IMR-90 (cell line): Measurements from ENCODE around the gene RAI1. TPM values are rescaled to one million over a fixed set of nuclear protein-coding genes. Genes with fewer than 3 reads are reported as not detected.

Experiments
- ATAC-seq: fragments of 200-7000 bp; cut with Tn5 transposase; 2 replicates; pipeline ENCODE4 v1.9.1; 2020; ENCODE audit warnings: low read depth, mild to moderate bottlenecking, moderate library complexity
- BruUV-seq: library from RNA; stranded (reverse); fragments of 400-500 nt; replicated peaks from 2 replicates; lab custom pipeline; 2021; lab: Mats Ljungman, UMichigan
- CTCF ChIA-PET: fragments of 300-600 bp; formaldehyde crosslinking; extraction: SDS; loops from one replicate; lab custom pipeline; 2021; ENCODE audit warnings: antibody characterized with exemption; lab: Yijun Ruan, JAX
- POLR2A ChIA-PET: fragments of 300-600 bp; sonication (Branson Sonifier 250); formaldehyde crosslinking; loops from one replicate; lab custom pipeline; 2022; ENCODE audit warnings: antibody characterized with exemption; ENCODE audit not compliant: unreplicated experiment; lab: Charles Lee
- DNase-seq: peaks from one replicate; pipeline ENCODE4 v3.0.0; 2013
- H2AFZ ChIP-seq: replicated peaks from 2 replicates; pipeline ENCODE3; 2013; ENCODE audit warnings: low read length, mild to moderate bottlenecking; ENCODE audit not compliant: poor library complexity
- H2AK5ac ChIP-seq: 2 replicates; pipeline ENCODE4 v1.6.1; 2013; ENCODE audit warnings: low read depth, low read length, inconsistent platforms
- H2AK9ac ChIP-seq: replicated peaks from 2 replicates; pipeline ENCODE3; 2013; ENCODE audit warnings: mild to moderate bottlenecking, low read depth, low read length, moderate library complexity; ENCODE audit not compliant: poor library complexity
- H2BK120ac ChIP-seq: 2 replicates; pipeline ENCODE4 v1.6.1; 2013; ENCODE audit warnings: low read depth, low read length, inconsistent platforms
- H2BK15ac ChIP-seq: 3 replicates; pipeline ENCODE4 v1.6.1; 2013; ENCODE audit warnings: low read depth, low read length, inconsistent platforms
- H2BK20ac ChIP-seq: 2 replicates; pipeline ENCODE4 v1.6.1; 2013; ENCODE audit warnings: low read depth, mild to moderate bottlenecking, inconsistent platforms, low read length, moderate library complexity
- H2BK5ac ChIP-seq: 2 replicates; pipeline ENCODE4 v1.6.1; 2013; ENCODE audit warnings: mild to moderate bottlenecking, low read depth, low read length, inconsistent platforms; ENCODE audit not compliant: poor library complexity, severe bottlenecking
- H3K14ac ChIP-seq: replicated peaks from 2 replicates; pipeline ENCODE4 v1.6.1; 2013; ENCODE audit warnings: low read depth, low read length, inconsistent platforms
- H3K18ac ChIP-seq: 2 replicates; pipeline ENCODE4 v1.6.1; 2013; ENCODE audit warnings: low read depth, low read length, control low read depth
- H3K23ac ChIP-seq: 2 replicates; pipeline ENCODE4 v1.6.1; 2013; ENCODE audit warnings: low read depth, low read length, inconsistent platforms
- H3K27ac ChIP-seq: 2 replicates; pipeline ENCODE4 v1.5.1; 2013; ENCODE audit warnings: mild to moderate bottlenecking, control low read depth, low read length; ENCODE audit not compliant: insufficient read depth
- H3K27me3 ChIP-seq: 2 replicates; pipeline ENCODE4 v1.6.1; 2013; ENCODE audit warnings: low read length; ENCODE audit not compliant: control insufficient read depth, insufficient read depth
- H3K36me3 ChIP-seq: 2 replicates; pipeline ENCODE4 v1.6.1; 2013; ENCODE audit warnings: low read length, mixed read lengths; ENCODE audit not compliant: control insufficient read depth, insufficient read depth
- H3K4ac ChIP-seq: 2 replicates; pipeline ENCODE4 v1.6.1; 2013; ENCODE audit warnings: low read depth, low read length, inconsistent platforms
- H3K4me1 ChIP-seq: 2 replicates; pipeline ENCODE4 v1.6.1; 2013; ENCODE audit warnings: low read length, mixed read lengths; ENCODE audit not compliant: control insufficient read depth, insufficient read depth
- H3K4me2 ChIP-seq: 2 replicates; pipeline ENCODE4 v1.6.1; 2013; ENCODE audit warnings: low read depth, mild to moderate bottlenecking, control low read depth, low read length, moderate library complexity
- H3K4me3 ChIP-seq: 2 replicates; pipeline ENCODE4 v1.5.1; 2013; ENCODE audit warnings: low read depth, mild to moderate bottlenecking, control low read depth, low read length, moderate library complexity; ENCODE audit not compliant: insufficient read depth
- H3K56ac ChIP-seq: 2 replicates; pipeline ENCODE4 v1.6.1; 2013; ENCODE audit warnings: low read length, inconsistent platforms; ENCODE audit not compliant: insufficient read depth; ENCODE audit errors: extremely low read depth
- H3K79me1 ChIP-seq, 2 experiments: 2 replicates each; pipeline ENCODE4 v1.6.1; 2013; ENCODE audit warnings: low read length in 2 of 2, inconsistent platforms in 1 of 2, low read depth in 1 of 2
- H3K9ac ChIP-seq: 2 replicates; pipeline ENCODE4 v1.6.1; 2013; ENCODE audit warnings: low read depth, low read length, control low read depth
- H3K9me1 ChIP-seq: 2 replicates; pipeline ENCODE4 v1.6.1; 2013; ENCODE audit warnings: low read length, inconsistent platforms; ENCODE audit not compliant: insufficient read depth
- H3K9me3 ChIP-seq: 2 replicates; pipeline ENCODE4 v1.6.1; 2013; ENCODE audit warnings: low read length; ENCODE audit not compliant: control insufficient read depth, insufficient read depth
- H4K20me1 ChIP-seq: 2 replicates; pipeline ENCODE4 v1.6.1; 2013; ENCODE audit warnings: low read length, inconsistent platforms; ENCODE audit not compliant: insufficient read depth
- H4K5ac ChIP-seq: 2 replicates; pipeline ENCODE4 v1.6.1; 2013; ENCODE audit warnings: mild to moderate bottlenecking, low read depth, low read length, control low read depth
- H4K8ac ChIP-seq, 2 experiments: 2 replicates each; pipeline ENCODE4 v1.6.1; 2013; ENCODE audit warnings: low read depth in 2 of 2, low read length in 2 of 2, control low read depth in 1 of 2, inconsistent platforms in 1 of 2
- H4K91ac ChIP-seq: 2 replicates; pipeline ENCODE4 v1.6.1; 2013; ENCODE audit warnings: low read depth, low read length, inconsistent platforms; ENCODE audit not compliant: insufficient read depth
- BHLHE40 ChIP-seq: fragments of 150-350 bp; IDR thresholded peaks from 2 replicates; pipeline ENCODE4 v1.6.1; 2016; ENCODE audit warnings: mild to moderate bottlenecking, low read depth, low read length
- CEBPB ChIP-seq: IDR thresholded peaks from 2 replicates; pipeline ENCODE4 v1.6.1; 2012; ENCODE audit warnings: low read depth, low read length, improper control_type of control experiment
- CHD1 ChIP-seq: IDR thresholded peaks from 2 replicates; pipeline ENCODE4 v1.6.1; 2012; ENCODE audit warnings: low read depth, low read length, improper control_type of control experiment
- FOS ChIP-seq: fragments of 150-350 bp; IDR thresholded peaks from 2 replicates; pipeline ENCODE4 v1.6.1; 2016; ENCODE audit warnings: low read depth, low read length
- MAFK ChIP-seq: IDR thresholded peaks from 2 replicates; pipeline ENCODE4 v1.6.1; 2012; ENCODE audit warnings: low read depth, low read length, improper control_type of control experiment
- MAZ ChIP-seq: IDR thresholded peaks from 2 replicates; pipeline ENCODE4 v1.6.1; 2012; ENCODE audit warnings: low read depth, mild to moderate bottlenecking, low read length, improper control_type of control experiment, moderate library complexity, borderline replicate concordance
- MXI1 ChIP-seq: IDR thresholded peaks from 2 replicates; pipeline ENCODE4 v1.6.1; 2012; ENCODE audit warnings: low read depth, mild to moderate bottlenecking, low read length, moderate library complexity, borderline replicate concordance
- NFE2L2 ChIP-seq: fragments of 150-350 bp; IDR thresholded peaks from 2 replicates; pipeline ENCODE4 v1.6.1; 2016; ENCODE audit warnings: low read depth, mild to moderate bottlenecking, low read length
- POLR2A ChIP-seq: IDR thresholded peaks from 2 replicates; pipeline ENCODE4 v1.6.1; 2012; ENCODE audit warnings: mild to moderate bottlenecking, low read depth, low read length
- RAD21 ChIP-seq: IDR thresholded peaks from 2 replicates; pipeline ENCODE4 v1.6.1; 2012; ENCODE audit warnings: low read length, improper control_type of control experiment
- RCOR1 ChIP-seq: IDR thresholded peaks from 2 replicates; pipeline ENCODE4 v1.6.1; 2012; ENCODE audit warnings: mild to moderate bottlenecking, low read length, improper control_type of control experiment; ENCODE audit not compliant: insufficient replicate concordance
- RFX5 ChIP-seq: IDR thresholded peaks from 2 replicates; pipeline ENCODE4 v1.8.0; 2012; ENCODE audit warnings: low read depth, mild to moderate bottlenecking, low read length, moderate library complexity
- SMC3 ChIP-seq: fragments of 150-350 bp; IDR thresholded peaks from 2 replicates; pipeline ENCODE4 v1.6.1; 2016; ENCODE audit warnings: low read depth, mild to moderate bottlenecking, antibody characterized with exemption, low read length, moderate library complexity
- WGBS, 2 experiments: methylation state at CpG; one replicate each; pipeline versions ENCODE4 v1.1.5 to v1.1.7; 2013; ENCODE audit warnings: missing lambda C conversion rate in 2 of 2; ENCODE audit not compliant: insufficient read length in 1 of 2; ENCODE audit errors: extremely low coverage in 2 of 2; 5-methylcytosine and 5-hydroxymethylcytosine counted together
- dilution Hi-C: fragments of 300-500 bp; cut with HindIII; formaldehyde crosslinking; loops from one replicate; pipeline ENCODE4 v1.14.3; 2018; ENCODE audit warnings: low sequenced_read_pairs; ENCODE audit not compliant: unreplicated experiment
- in situ Hi-C: fragments of 300-500 bp; cut with MboI; formaldehyde crosslinking; loops from 3 replicates; pipeline ENCODE4 v1.14.3; 2019; ENCODE audit warnings: low sequenced_read_pairs, inconsistent platforms, mixed read lengths
- intact Hi-C: fragments of 100-400 bp; cut with micrococcal nuclease; formaldehyde crosslinking; loops from 2 replicates; pipeline ENCODE4 v1.10.0; 2022
- polyA plus RNA-seq, 3 experiments: library from polyadenylated mRNA; depleted of rRNA; stranded (reverse); fragments of >200 nt; gene quantifications; 2 replicates each; pipeline ENCODE4 v1.2.3, GENCODE V29; 2012; ENCODE audit warnings: low replicate concordance in 1 of 3
- total RNA-seq: library from RNA; depleted of rRNA; stranded (reverse); fragments of >200 nt; gene quantifications from 2 replicates; pipeline ENCODE4 v1.2.3, GENCODE V29; 2012
- TF ChIP-seq, protein P1 (sequence below): conservative IDR thresholded peaks from 2 replicates; pipeline ENCODE4 v1.5.1; 2012; ENCODE audit warnings: mild to moderate bottlenecking, low read depth, low read length, improper control_type of control experiment
- TF ChIP-seq, protein P2 (sequence below): fragments of 150-350 bp; IDR thresholded peaks from 2 replicates; pipeline ENCODE4 v1.6.1; 2016; ENCODE audit warnings: low read depth, mild to moderate bottlenecking, low read length, moderate library complexity, borderline replicate concordance

RAI1 gene
- total and polyA plus RNA-seq, 2 of the 4 experiments (the other 2 are of a cell fraction) = 1.8 to 10.5 TPM

DNA sequence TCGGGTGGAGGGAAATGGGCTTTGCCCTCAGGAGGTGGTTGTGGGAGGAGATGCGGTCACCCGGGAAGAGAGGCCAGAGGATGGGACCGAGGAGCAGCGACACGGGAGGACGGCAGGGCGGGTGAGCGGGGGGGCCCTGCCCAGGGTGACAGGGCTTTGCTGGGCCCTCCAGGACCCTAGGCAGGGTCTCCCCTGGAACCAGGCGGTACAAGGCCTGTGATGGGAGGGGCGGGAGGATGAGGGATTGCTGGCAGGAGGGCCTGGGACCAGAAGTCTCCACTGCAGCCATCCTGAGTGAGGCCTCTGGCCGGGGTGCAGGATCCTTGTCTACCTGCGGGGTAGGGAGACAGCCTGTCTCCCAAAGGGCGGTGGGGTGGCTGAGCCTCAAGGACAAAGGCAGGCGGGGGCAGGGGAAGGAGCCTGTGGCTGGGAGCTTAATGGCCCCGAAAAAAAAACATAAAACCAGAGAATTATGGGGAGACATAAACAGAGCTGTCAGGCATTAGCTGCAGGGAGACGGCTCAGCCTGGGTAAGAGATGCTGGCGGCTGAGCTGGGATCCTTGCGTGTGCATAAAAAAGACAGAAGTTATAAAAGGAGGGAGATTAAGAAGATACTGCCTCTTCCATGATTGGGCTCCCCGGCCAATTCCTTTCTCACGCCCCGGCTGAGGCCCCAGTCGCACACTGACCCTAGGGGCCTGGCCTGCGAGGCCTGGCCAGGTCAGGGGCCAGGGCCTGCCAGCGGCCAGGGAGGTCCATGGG, 88.8 kb downstream of the RAI1 start:
- Histone ChIP-seq H2AK9ac (peak overlapping the region; percentile 5), H4K8ac (no peak overlapping the region), H2BK15ac (no peak overlapping the region), H3K4me1 (peaks cover 55% of the 10 kb centered on the region), H3K27ac (no peak overlapping the region), H2AFZ (no peak overlapping the region), H3K23ac (no peak overlapping the region), H2AK5ac (0 out of 2 replicates have a peak overlapping the region, but pooled peaks have one; percentile 2), H4K5ac (no peak overlapping the region), H3K27me3 (no peaks in the 10 kb centered on the region), H3K79me1 (peaks cover 35 to 99% of the 10 kb centered on the region in 2 experiments), H2BK20ac (no peak overlapping the region), H3K36me3 (peaks cover 3% of the 10 kb centered on the region; the same call in 1 of the 2 replicates), H3K4me3 (no peak overlapping the region), H2BK5ac (no peak overlapping the region), H3K9ac (no peak overlapping the region), H3K14ac (no peak overlapping the region), H4K20me1 (peaks cover 100% of the 10 kb centered on the region), H3K9me1 (peaks cover 48% of the 10 kb centered on the region), H3K18ac (no peak overlapping the region), H4K91ac (no peak overlapping the region), H3K9me3 (no peaks in the 10 kb centered on the region), H3K4ac (no peak overlapping the region), H2BK120ac (no peak overlapping the region), H3K56ac (no peak overlapping the region), H3K4me2 (no peak overlapping the region)
- DNase-seq = no peak
- dilution Hi-C loops = no loop called here
- CTCF ChIA-PET = no interaction called here
- no TSS peak for BruUV-seq
- WGBS, 2 experiments = 67% methylated on average over 5 of the region's 25 CpGs; no CpG with 5 or more reads in 1 of the 2 experiments
- no peak; the same call in 1 of the 2 replicates for ATAC-seq
- POLR2A ChIA-PET = no interaction called here
- intact Hi-C loops = no loop called here
- in situ Hi-C loops = no loop called here
- TF ChIP-seq BHLHE40 = no peak
- TF ChIP-seq MAFK = no peak
- TF ChIP-seq CHD1 = no peak
- TF ChIP-seq MAZ = no peak
- no peak for TF ChIP-seq NFE2L2
- no peak for TF ChIP-seq SMC3
- TF ChIP-seq CEBPB = no peak
- no peak for TF ChIP-seq RFX5
- TF ChIP-seq, protein P1, sequence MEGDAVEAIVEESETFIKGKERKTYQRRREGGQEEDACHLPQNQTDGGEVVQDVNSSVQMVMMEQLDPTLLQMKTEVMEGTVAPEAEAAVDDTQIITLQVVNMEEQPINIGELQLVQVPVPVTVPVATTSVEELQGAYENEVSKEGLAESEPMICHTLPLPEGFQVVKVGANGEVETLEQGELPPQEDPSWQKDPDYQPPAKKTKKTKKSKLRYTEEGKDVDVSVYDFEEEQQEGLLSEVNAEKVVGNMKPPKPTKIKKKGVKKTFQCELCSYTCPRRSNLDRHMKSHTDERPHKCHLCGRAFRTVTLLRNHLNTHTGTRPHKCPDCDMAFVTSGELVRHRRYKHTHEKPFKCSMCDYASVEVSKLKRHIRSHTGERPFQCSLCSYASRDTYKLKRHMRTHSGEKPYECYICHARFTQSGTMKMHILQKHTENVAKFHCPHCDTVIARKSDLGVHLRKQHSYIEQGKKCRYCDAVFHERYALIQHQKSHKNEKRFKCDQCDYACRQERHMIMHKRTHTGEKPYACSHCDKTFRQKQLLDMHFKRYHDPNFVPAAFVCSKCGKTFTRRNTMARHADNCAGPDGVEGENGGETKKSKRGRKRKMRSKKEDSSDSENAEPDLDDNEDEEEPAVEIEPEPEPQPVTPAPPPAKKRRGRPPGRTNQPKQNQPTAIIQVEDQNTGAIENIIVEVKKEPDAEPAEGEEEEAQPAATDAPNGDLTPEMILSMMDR = no peak
- no peak for TF ChIP-seq MXI1
- TF ChIP-seq RAD21 = no peak
- no peak for TF ChIP-seq RCOR1
- TF ChIP-seq, protein P2, sequence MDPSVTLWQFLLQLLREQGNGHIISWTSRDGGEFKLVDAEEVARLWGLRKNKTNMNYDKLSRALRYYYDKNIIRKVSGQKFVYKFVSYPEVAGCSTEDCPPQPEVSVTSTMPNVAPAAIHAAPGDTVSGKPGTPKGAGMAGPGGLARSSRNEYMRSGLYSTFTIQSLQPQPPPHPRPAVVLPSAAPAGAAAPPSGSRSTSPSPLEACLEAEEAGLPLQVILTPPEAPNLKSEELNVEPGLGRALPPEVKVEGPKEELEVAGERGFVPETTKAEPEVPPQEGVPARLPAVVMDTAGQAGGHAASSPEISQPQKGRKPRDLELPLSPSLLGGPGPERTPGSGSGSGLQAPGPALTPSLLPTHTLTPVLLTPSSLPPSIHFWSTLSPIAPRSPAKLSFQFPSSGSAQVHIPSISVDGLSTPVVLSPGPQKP = no peak
- no peak for TF ChIP-seq FOS
- no peak for TF ChIP-seq POLR2A
